ENCODE measurements around the gene ZBTB7B.

GRCh38 chr1:155003227-155003765 lies 694 bp downstream of the ZBTB7B start:
- TF ChIP-seq CTCF (conservative IDR thresholded peaks at IDR 0.05) (no peak), EZH2 (IDR thresholded peaks at IDR 0.05; ENCODE audit: low read depth) (no peak)

All from PC-9 (cell line).